Gastrocnemius medialis (tissue), 4 donors: ENCODE results near the gene PDXK. TPM values are rescaled to one million over a fixed set of nuclear protein-coding genes. Genes with fewer than 3 reads are reported as not detected.

Source experiments
- ATAC-seq, 2 donors: fragments of 150-250 bp; one replicate each; pipeline ENCODE4 v1.9.1; 2016
- DNase-seq, 2 donors: peaks; one replicate each; pipeline ENCODE4 v3.0.0-alpha.2; 2019
- H3K27ac ChIP-seq, 4 donors: fragments of 200-600 bp; sonication (generic); 1 replicate in 1 of 4; 2 replicates in 3 of 4; pipeline ENCODE4 v1.5.1; 2016 to 2018; ENCODE audit warnings: mild to moderate bottlenecking in 2 of 4, moderate library complexity in 1 of 4
- H3K27me3 ChIP-seq, 3 donors: fragments of 200-600 bp; sonication (generic) in 2 of 3; 1 replicate in 1 of 3; 2 replicates in 2 of 3; pipeline versions ENCODE4 v1.5.1 to v1.6.0; 2016 to 2019; ENCODE audit warnings: mild to moderate bottlenecking in 1 of 3, moderate library complexity in 1 of 3
- H3K36me3 ChIP-seq, 2 donors: fragments of 200-600 bp; sonication (generic) in 1 of 2; one replicate each; pipeline ENCODE4 v1.5.1; 2017 to 2018
- H3K4me1 ChIP-seq, 2 donors: fragments of 200-600 bp; sonication (generic) in 1 of 2; one replicate each; pipeline ENCODE4 v1.5.1; 2016 to 2017; ENCODE audit warnings: mild to moderate bottlenecking in 2 of 2
- H3K4me3 ChIP-seq, 4 donors: fragments of 200-600 bp; sonication (generic) in 3 of 4; 1 replicate in 1 of 4; 2 replicates in 3 of 4; pipeline ENCODE4 v1.5.1; 2016 to 2019; ENCODE audit warnings: mild to moderate bottlenecking in 2 of 4
- H3K9me3 ChIP-seq, 3 donors: fragments of 200-600 bp; sonication (generic) in 2 of 3; 1 replicate in 1 of 3; 2 replicates in 2 of 3; pipeline ENCODE4 v1.5.1; 2016 to 2019
- POLR2A ChIP-seq, 2 donors: fragments of 450-650 bp; IDR thresholded peaks; one replicate each; pipeline ENCODE4 v1.6.1; 2017; ENCODE audit warnings: antibody characterized with exemption in 2 of 2, mild to moderate bottlenecking in 2 of 2, moderate library complexity in 2 of 2
- in situ Hi-C, 4 donors: fragments of 200-750 bp; cut with MboI; loops; one replicate each; pipeline versions ENCODE4 v1.15.0 to v1.8.0; 2017; ENCODE audit warnings: low sequenced_read_pairs in 4 of 4
- intact Hi-C: fragments of 100-400 bp; cut with DNase I; formaldehyde crosslinking; loops from one replicate; pipeline ENCODE4 v1.15.1; 2023; ENCODE audit warnings: low total_unique reads
- total RNA-seq, 4 donors: library from RNA; depleted of rRNA; stranded (reverse); fragments of >200 nt; gene quantifications; one replicate each; pipeline versions ENCODE4 v1.1.0 to v1.2.3, GENCODE V29; 2016
- TF ChIP-seq, protein P1 (sequence below), 5 experiments: fragments of 450-650 bp in 3 of 5; fragments of 200-600 bp in 2 of 5; sonication (generic) in 2 of 5; IDR thresholded peaks in 4 of 5; conservative IDR thresholded peaks in 1 of 5; 1 replicate in 4 of 5; 2 replicates in 1 of 5; pipeline ENCODE4 v1.5.1; 2016 to 2019; ENCODE audit warnings: antibody characterized with exemption in 5 of 5, mild to moderate bottlenecking in 3 of 5, moderate library complexity in 3 of 5

PDXK gene
- total RNA-seq, 4 donors from 2014 or later, result 12.4 to 39.2 (median 21.9) TPM

DNA sequence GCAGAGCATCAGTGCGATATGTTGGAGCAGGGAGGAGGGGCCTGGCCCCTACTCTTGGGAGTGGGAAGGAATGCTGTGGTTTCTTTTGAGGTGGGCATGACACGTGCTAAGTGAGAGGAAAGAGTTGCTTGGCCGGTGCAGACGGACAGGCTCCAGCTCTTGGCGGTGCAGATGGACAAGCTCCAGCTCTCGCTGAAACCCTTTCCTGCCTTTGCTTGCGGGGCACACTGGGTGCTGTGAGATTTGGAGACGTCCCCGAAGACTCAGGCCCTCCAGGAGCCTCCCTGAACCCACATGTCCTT is 15.9 kb downstream of the PDXK start:
- peak in 1 of 2 donors; percentile 35 for ATAC-seq
- no peak for DNase-seq
- in situ Hi-C loops (no loop called here), intact Hi-C loops (no loop called here)
- H3K4me3 ChIP-seq, result no peak overlapping the region
- no peaks in the 10 kb centered on the region for H3K36me3 ChIP-seq
- no peaks in the 10 kb centered on the region for H3K9me3 ChIP-seq
- peaks cover 12 to 13% of the 10 kb centered on the region in 2 donors for H3K4me1 ChIP-seq
- TF ChIP-seq, protein P1, sequence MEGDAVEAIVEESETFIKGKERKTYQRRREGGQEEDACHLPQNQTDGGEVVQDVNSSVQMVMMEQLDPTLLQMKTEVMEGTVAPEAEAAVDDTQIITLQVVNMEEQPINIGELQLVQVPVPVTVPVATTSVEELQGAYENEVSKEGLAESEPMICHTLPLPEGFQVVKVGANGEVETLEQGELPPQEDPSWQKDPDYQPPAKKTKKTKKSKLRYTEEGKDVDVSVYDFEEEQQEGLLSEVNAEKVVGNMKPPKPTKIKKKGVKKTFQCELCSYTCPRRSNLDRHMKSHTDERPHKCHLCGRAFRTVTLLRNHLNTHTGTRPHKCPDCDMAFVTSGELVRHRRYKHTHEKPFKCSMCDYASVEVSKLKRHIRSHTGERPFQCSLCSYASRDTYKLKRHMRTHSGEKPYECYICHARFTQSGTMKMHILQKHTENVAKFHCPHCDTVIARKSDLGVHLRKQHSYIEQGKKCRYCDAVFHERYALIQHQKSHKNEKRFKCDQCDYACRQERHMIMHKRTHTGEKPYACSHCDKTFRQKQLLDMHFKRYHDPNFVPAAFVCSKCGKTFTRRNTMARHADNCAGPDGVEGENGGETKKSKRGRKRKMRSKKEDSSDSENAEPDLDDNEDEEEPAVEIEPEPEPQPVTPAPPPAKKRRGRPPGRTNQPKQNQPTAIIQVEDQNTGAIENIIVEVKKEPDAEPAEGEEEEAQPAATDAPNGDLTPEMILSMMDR (IDR thresholded peaks at IDR 0.05 in 4 of 5, conservative IDR thresholded peaks at IDR 0.05 in 1 of 5), result no peak
- no peak for TF ChIP-seq POLR2A (IDR thresholded peaks at IDR 0.05)
- no peak overlapping the region for H3K27ac ChIP-seq
- no peaks in the 10 kb centered on the region for H3K27me3 ChIP-seq

DNA sequence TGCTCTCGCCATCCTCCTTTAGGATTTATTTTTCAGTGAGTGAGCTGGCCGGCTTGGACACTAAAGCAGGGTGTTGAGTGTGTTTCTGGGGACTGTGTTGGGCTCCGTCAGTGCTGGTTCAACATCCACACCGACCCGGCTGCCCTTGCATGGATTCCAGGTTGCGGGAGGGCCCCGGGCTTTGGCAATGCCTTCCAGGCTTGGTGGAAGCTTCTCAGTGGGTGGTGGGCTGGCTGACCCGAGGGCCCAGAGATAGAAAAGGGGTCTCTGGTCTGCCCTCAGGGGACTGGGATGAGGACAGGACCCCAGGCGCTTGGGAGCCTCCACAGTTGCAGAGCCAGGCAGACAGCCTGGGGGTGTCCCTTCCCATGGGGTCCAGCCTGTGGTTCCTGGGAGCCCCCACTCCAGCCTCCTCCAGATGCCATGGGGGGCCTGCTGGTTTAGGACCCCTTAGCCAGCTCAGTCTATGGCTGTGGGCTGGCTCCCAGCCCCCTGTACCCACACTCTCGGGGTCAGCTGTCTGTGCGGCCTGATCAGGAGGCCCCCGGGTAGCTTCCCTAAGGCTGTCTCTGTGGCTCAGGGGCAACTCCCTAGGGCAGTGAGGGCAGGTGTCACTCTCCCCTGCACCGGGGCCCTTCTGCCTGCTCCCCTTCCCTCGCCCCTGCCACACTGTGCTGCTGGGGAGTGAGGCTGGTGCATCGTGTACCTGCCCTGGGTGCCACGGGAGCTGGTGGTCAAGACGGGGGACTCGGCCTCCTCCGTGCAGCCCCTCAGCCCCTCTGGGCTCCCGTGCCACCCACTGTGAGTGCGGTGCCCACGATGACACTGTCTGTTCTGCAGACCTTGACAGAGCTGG is 16.5 kb downstream of the PDXK start:
- Histone ChIP-seq H3K4me3 (no peak overlapping the region), H3K36me3 (no peaks in the 10 kb centered on the region), H3K9me3 (no peaks in the 10 kb centered on the region), H3K4me1 (peaks cover 12 to 13% of the 10 kb centered on the region in 2 donors), H3K27ac (no peak overlapping the region), H3K27me3 (no peaks in the 10 kb centered on the region)
- TF ChIP-seq, protein P1 (IDR thresholded peaks at IDR 0.05 in 4 of 5, conservative IDR thresholded peaks at IDR 0.05 in 1 of 5), result no peak
- TF ChIP-seq POLR2A (IDR thresholded peaks at IDR 0.05), result no peak
- ATAC-seq, result no peak
- intact Hi-C loops (no loop called here), in situ Hi-C loops (no loop called here)
- no peak for DNase-seq

DNA sequence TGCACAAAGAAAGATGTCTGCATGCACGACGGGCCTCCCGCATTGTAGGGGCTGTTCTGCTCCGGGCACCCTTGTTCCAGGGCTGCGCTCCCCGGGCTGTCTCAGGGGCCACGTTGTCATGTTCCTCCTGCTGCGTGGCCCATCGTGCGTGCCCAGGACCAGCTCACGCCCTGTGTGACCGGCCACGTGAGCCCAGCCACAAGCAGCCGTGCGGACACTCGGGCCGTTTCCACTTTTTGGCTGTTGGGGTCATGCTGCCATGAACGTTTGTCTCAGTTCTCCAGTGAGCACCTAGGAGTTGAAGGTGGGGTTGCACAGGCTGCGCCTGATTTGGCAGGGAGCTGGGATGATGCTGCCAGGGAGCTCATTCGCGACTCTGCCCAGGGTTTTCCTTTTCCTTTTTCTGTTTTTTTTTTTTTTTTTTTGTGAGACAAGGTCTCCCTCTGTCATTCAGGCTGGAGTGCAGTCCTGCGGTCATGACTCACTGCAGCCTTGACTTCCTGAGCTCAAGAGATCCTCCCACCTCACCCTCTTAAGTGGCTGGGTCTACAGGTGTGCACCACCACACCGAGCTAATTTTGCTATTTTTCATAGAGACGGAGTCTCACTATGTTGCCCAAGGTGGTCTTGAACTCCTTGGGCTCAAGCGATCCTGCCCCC is 17.4 kb downstream of the PDXK start:
- no peak for ATAC-seq
- peaks cover 12 to 13% of the 10 kb centered on the region in 2 donors for H3K4me1 ChIP-seq

DNA sequence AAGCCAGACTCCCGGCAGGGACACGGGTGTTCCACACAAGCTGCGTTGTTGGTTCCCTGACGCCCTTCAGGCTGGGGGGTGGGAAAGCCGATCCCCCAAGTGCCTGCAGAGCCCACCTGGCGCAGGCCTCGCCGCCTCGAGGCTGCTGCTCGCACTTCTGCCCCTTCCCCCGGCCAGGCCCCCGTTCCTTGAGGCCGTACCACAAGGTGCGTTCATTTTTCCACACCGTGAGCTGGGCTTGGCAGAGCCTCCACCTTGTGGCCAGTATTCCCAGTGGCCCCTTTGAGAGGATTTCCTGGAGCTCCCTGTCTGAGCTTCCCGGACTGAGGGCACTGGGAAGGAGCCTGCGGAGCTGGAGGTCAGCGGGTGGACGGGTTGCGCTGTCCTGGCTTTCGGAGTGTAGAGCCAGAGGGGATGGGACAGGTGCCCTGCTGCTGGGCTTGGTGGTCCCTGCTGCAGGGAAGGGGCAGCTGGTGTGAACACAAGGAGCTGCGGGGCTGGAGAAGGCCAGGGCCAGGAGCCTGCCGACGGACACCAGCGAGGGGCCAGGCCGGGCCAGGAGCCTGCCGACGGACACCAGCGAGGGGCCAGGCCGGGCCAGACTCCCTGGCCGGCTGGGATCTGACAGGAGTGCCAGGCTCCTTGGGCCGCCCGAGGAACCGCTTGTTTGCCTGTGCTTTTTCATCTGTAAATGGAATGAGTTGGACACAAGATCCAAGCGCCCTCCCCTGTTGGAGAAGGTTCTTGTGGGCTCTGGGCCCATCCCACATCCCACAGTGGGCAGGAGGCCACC is 18.4 kb downstream of the PDXK start:
- ATAC-seq (no peak), DNase-seq (no peak)
- no peak for TF ChIP-seq POLR2A (IDR thresholded peaks at IDR 0.05)
- TF ChIP-seq, protein P1 (IDR thresholded peaks at IDR 0.05 in 4 of 5, conservative IDR thresholded peaks at IDR 0.05 in 1 of 5), result no peak
- Histone ChIP-seq H3K9me3 (no peaks in the 10 kb centered on the region), H3K4me1 (peaks cover 4 to 5% of the 10 kb centered on the region in 2 donors), H3K4me3 (no peak overlapping the region), H3K27ac (no peak overlapping the region), H3K36me3 (no peaks in the 10 kb centered on the region), H3K27me3 (no peaks in the 10 kb centered on the region)
- intact Hi-C loops (no loop called here), in situ Hi-C loops (no loop called here)

More for the DNA sequence above, 17.4 kb downstream of the PDXK start:
- in situ Hi-C loops (no loop called here), intact Hi-C loops (no loop called here)
- H3K36me3 ChIP-seq, result no peaks in the 10 kb centered on the region
- no peak overlapping the region for H3K27ac ChIP-seq
- no peak overlapping the region for H3K4me3 ChIP-seq
- H3K9me3 ChIP-seq, result no peaks in the 10 kb centered on the region
- H3K27me3 ChIP-seq, result no peaks in the 10 kb centered on the region
- no peak for DNase-seq
- no peak for TF ChIP-seq POLR2A (IDR thresholded peaks at IDR 0.05)
- TF ChIP-seq, protein P1 (IDR thresholded peaks at IDR 0.05 in 4 of 5, conservative IDR thresholded peaks at IDR 0.05 in 1 of 5), result no peak
